Upper lobe of left lung (tissue), 6 donors: ENCODE measurements around the gene PCGF3. TPM values are rescaled to one million over a fixed set of nuclear protein-coding genes. Genes with fewer than 3 reads are reported as not detected.

Source experiments
- ATAC-seq, 2 donors: fragments of 200-7000 bp; cut with Tn5 transposase; one replicate each; pipeline ENCODE4 v1.9.1; 2022; ENCODE audit warnings: mild to moderate bottlenecking in 2 of 2, moderate library complexity in 2 of 2; ENCODE audit not compliant: low FRiP score in 2 of 2
- DNase-seq, 2 donors: peaks; one replicate each; pipeline ENCODE4 v3.0.0-alpha.2; 2019 to 2020
- H3K27ac ChIP-seq, 4 donors: fragments of 200-600 bp; sonication (generic); one replicate each; pipeline ENCODE4 v1.5.1; 2016 to 2019
- H3K27me3 ChIP-seq, 4 donors: fragments of 200-600 bp; sonication (generic); one replicate each; pipeline ENCODE4 v1.5.1; 2017 to 2019
- H3K36me3 ChIP-seq, 4 donors: fragments of 200-600 bp; sonication (generic); one replicate each; pipeline ENCODE4 v1.5.1; 2016 to 2019
- H3K4me1 ChIP-seq, 4 donors: fragments of 200-600 bp; sonication (generic); one replicate each; pipeline ENCODE4 v1.5.1; 2018 to 2019
- H3K4me3 ChIP-seq, 4 donors: fragments of 200-600 bp; sonication (generic); one replicate each; pipeline ENCODE4 v1.5.1; 2017 to 2019; ENCODE audit warnings: mild to moderate bottlenecking in 2 of 4, moderate library complexity in 1 of 4
- H3K9me3 ChIP-seq, 4 donors: fragments of 200-600 bp; sonication (generic); one replicate each; pipeline ENCODE4 v1.5.1; 2018 to 2019
- EP300 ChIP-seq, 4 donors: sonication (generic); formaldehyde crosslinking; IDR thresholded peaks; one replicate each; pipeline ENCODE4 v1.5.1; 2017; ENCODE audit warnings: antibody characterized with exemption in 4 of 4, control low read depth in 2 of 4
- POLR2A ChIP-seq, 4 donors: fragments of 450-650 bp; IDR thresholded peaks; one replicate each; pipeline ENCODE4 v1.5.1; 2016 to 2017; ENCODE audit warnings: antibody characterized with exemption in 4 of 4, mild to moderate bottlenecking in 2 of 4
- POLR2AphosphoS5 ChIP-seq, 2 donors: sonication (generic); formaldehyde crosslinking; IDR thresholded peaks; one replicate each; pipeline ENCODE4 v1.5.1; 2017; ENCODE audit warnings: antibody characterized with exemption in 2 of 2
- WGBS, 2 donors: methylation state at CpG; one replicate each; pipeline ENCODE4 v1.1.5; 2017 to 2018; 5-methylcytosine and 5-hydroxymethylcytosine counted together
- total RNA-seq, 6 donors: library from RNA; depleted of rRNA in 4 of 6; stranded (reverse); fragments of >200 nt in 4 of 6; gene quantifications; one replicate each; pipeline versions ENCODE4 v1.1.0 to v1.2.1, GENCODE V29; 2016 to 2021
- TF ChIP-seq, protein P1 (sequence below), 6 experiments: fragments of 450-650 bp in 4 of 6; fragments of 200-600 bp in 2 of 6; sonication (generic) in 2 of 6; IDR thresholded peaks; one replicate each; pipeline ENCODE4 v1.5.1; 2016 to 2019; ENCODE audit warnings: antibody characterized with exemption in 6 of 6
- donor health status: DM: no; HTN: no; CAD: no; lungs with moderate emphysema.
- donor health status: DM: no; HTN: yes; CAD: no; lungs with severe emphysema.

PCGF3 gene
- total RNA-seq, 6 donors from 2014 or later, result 36.4 to 150 (median 41.0) TPM

DNA sequence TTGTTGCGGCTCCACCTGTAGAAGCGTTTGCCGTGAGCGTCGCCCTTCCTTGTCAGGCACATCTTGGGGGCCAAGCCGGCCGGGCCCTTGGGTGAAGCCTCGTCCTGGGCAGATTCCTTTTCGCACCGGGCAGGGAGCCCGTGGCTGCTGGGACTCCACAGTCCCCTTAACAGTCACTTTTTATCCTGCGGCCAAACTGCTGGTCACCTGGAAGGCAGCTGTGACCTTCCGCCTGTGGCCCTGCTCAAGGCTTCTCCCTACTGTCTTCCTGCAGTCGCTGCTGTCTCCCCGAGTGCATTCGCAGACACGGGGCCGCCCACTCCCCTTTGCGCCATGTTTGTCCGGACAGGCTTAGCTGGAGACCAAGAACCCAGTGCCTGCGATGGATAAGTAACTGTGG, 55.0 kb downstream of the PCGF3 start:
- H3K4me3 ChIP-seq, result no peak overlapping the region
- TF ChIP-seq POLR2A (IDR thresholded peaks at IDR 0.05) (no peak), POLR2AphosphoS5 (IDR thresholded peaks at IDR 0.05) (no peak), EP300 (IDR thresholded peaks at IDR 0.05) (no peak)
- TF ChIP-seq, protein P1, sequence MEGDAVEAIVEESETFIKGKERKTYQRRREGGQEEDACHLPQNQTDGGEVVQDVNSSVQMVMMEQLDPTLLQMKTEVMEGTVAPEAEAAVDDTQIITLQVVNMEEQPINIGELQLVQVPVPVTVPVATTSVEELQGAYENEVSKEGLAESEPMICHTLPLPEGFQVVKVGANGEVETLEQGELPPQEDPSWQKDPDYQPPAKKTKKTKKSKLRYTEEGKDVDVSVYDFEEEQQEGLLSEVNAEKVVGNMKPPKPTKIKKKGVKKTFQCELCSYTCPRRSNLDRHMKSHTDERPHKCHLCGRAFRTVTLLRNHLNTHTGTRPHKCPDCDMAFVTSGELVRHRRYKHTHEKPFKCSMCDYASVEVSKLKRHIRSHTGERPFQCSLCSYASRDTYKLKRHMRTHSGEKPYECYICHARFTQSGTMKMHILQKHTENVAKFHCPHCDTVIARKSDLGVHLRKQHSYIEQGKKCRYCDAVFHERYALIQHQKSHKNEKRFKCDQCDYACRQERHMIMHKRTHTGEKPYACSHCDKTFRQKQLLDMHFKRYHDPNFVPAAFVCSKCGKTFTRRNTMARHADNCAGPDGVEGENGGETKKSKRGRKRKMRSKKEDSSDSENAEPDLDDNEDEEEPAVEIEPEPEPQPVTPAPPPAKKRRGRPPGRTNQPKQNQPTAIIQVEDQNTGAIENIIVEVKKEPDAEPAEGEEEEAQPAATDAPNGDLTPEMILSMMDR (IDR thresholded peaks at IDR 0.05), result no peak
- H3K36me3 ChIP-seq, result peaks cover 0 to 60% (median 43%) of the 10 kb centered on the region in 4 donors
- no peak for DNase-seq
- H3K27me3 ChIP-seq, result no peaks in the 10 kb centered on the region
- no peak overlapping the region for H3K27ac ChIP-seq
- H3K4me1 ChIP-seq, result peaks cover 0 to 8% (median 3%) of the 10 kb centered on the region in 4 donors
- 91 to 93% methylated on average over 21 of the region's 21 CpGs for WGBS, 2 donors
- H3K9me3 ChIP-seq, result no peaks in the 10 kb centered on the region
- ATAC-seq, result no peak

- Histone ChIP-seq H3K9me3 (no peaks in the 10 kb centered on the region), H3K36me3 (peaks cover 3 to 65% (median 47%) of the 10 kb centered on the region in 4 donors), H3K4me3 (no peak overlapping the region), H3K27ac (no peak overlapping the region), H3K27me3 (no peaks in the 10 kb centered on the region), H3K4me1 (peaks cover 0 to 10% (median 3%) of the 10 kb centered on the region in 4 donors)
- ATAC-seq, result no peak
- no peak for DNase-seq
- 96% methylated on average over 14 of the region's 14 CpGs for WGBS, 2 donors
- TF ChIP-seq EP300 (IDR thresholded peaks at IDR 0.05), result no peak
- TF ChIP-seq POLR2AphosphoS5 (IDR thresholded peaks at IDR 0.05), result no peak
- no peak for TF ChIP-seq POLR2A (IDR thresholded peaks at IDR 0.05)
- TF ChIP-seq, protein P1 (IDR thresholded peaks at IDR 0.05), result no peak
Observed at GRCh38 chr4:761086-761485, 55.5 kb downstream of the PCGF3 start.

DNA sequence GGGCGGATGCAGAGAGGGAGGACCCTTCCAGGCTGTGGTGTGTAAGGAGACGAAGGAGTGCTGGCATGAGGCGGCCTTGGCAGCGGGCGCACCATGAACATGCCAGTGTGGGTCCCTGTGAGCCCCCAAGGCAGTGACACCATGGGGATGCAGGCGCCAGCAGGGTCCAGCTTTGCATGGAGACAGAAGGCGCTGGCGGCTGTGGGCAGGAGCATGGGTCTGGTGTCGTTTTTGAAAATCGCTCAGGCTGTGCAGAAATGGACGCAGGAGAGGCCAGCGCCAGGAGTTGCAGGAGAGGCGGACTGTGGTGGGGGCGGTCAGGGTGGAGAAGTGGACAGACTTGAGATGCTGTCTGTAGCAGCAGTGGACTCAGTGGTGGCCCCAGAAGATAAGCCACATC, 56.1 kb downstream of the PCGF3 start:
- H3K27me3 ChIP-seq, result no peaks in the 10 kb centered on the region
- ATAC-seq (no peak), DNase-seq (no peak)
- no peak overlapping the region for H3K27ac ChIP-seq
- TF ChIP-seq, protein P1 (IDR thresholded peaks at IDR 0.05), result no peak
- TF ChIP-seq POLR2AphosphoS5 (IDR thresholded peaks at IDR 0.05) (no peak), POLR2A (IDR thresholded peaks at IDR 0.05) (no peak), EP300 (IDR thresholded peaks at IDR 0.05) (no peak)
- H3K9me3 ChIP-seq, result no peaks in the 10 kb centered on the region
- H3K4me3 ChIP-seq, result no peak overlapping the region
- WGBS, 2 donors, result 93 to 98% methylated on average over 14 of the region's 14 CpGs
- peaks cover 7 to 69% (median 50%) of the 10 kb centered on the region in 4 donors for H3K36me3 ChIP-seq
- H3K4me1 ChIP-seq, result peaks cover 0 to 10% (median 3%) of the 10 kb centered on the region in 4 donors

GRCh38 chr4:762211-763190, 56.9 kb downstream of the PCGF3 start:
- H3K4me1 ChIP-seq, result peaks cover 0 to 10% (median 3%) of the 10 kb centered on the region in 4 donors
- WGBS, 2 donors, result 89 to 91% methylated on average over 23 to 24 of the region's 24 CpGs
- DNase-seq (no peak), ATAC-seq (no peak)
- TF ChIP-seq POLR2AphosphoS5 (IDR thresholded peaks at IDR 0.05) (no peak), EP300 (IDR thresholded peaks at IDR 0.05) (no peak), POLR2A (IDR thresholded peaks at IDR 0.05) (no peak)
- TF ChIP-seq, protein P1 (IDR thresholded peaks at IDR 0.05), result no peak
- no peaks in the 10 kb centered on the region for H3K27me3 ChIP-seq
- H3K27ac ChIP-seq, result no peak overlapping the region
- no peaks in the 10 kb centered on the region for H3K9me3 ChIP-seq
- peaks cover 11 to 72% (median 53%) of the 10 kb centered on the region in 4 donors for H3K36me3 ChIP-seq
- H3K4me3 ChIP-seq, result no peak overlapping the region
